HT1080 (cell line): ENCODE data around the gene MRPL58. TPM values are rescaled to one million over a fixed set of nuclear protein-coding genes. Genes with fewer than 3 reads are reported as not detected.

ENCODE experiments used
- small RNA-seq: library from RNA; depleted of rRNA; stranded (forward); fragments of <200 nt; gene quantifications from one replicate; pipeline ENCODE3, GENCODE V24; 2014
- total RNA-seq: library from RNA; depleted of rRNA; stranded (reverse); fragments of >200 nt; shearing (Covaris generic); gene quantifications from 2 replicates; pipeline ENCODE4 v1.2.3, GENCODE V29; 2014; rRNA removed

MRPL58 gene
- total RNA-seq, 1 experiment from 2014 or later = 114 TPM

Small RNA genes lying within 50 kb of the gene (small RNA-seq; reads per million reads assigned to genes)
- gene AC111186.1 (not detected), gene RN7SL573P (not detected), gene RNU6-362P (not detected)

Other genes with a start within 250 kb of the MRPL58 start
- 21.9 and 32.6 TPM in 2 replicates for gene NAT9, start 236.3 kb upstream of the MRPL58 start, total RNA-seq
- gene GRIN2C, start 152.8 kb upstream of the MRPL58 start, total RNA-seq = 0.07 and 0.10 TPM in 2 replicates
- 46.9 and 48.7 TPM in 2 replicates for gene FDXR, start 139.7 kb upstream of the MRPL58 start, total RNA-seq
- not detected in 2 replicates for gene FADS6, start 119.0 kb upstream of the MRPL58 start, total RNA-seq
- gene USH1G, start 89.4 kb upstream of the MRPL58 start, total RNA-seq = not detected in 2 replicates
- gene OTOP2, start 88.4 kb upstream of the MRPL58 start, total RNA-seq = not detected in 2 replicates
- gene OTOP3, start 76.8 kb upstream of the MRPL58 start, total RNA-seq = not detected in 2 replicates
- gene HID1, start 39.9 kb upstream of the MRPL58 start, total RNA-seq = 0.13 and 1.8 TPM in 2 replicates
- gene CDR2L, start 25.0 kb upstream of the MRPL58 start, total RNA-seq = 3.6 and 3.8 TPM in 2 replicates
- gene ATP5PD, start 34.3 kb downstream of the MRPL58 start, total RNA-seq = 259 and 270 TPM in 2 replicates
- 17.2 and 18.6 TPM in 2 replicates for gene KCTD2, start 34.6 kb downstream of the MRPL58 start, total RNA-seq
- not detected in 2 replicates for gene SLC16A5, start 75.3 kb downstream of the MRPL58 start, total RNA-seq
- gene ARMC7, start 97.3 kb downstream of the MRPL58 start, total RNA-seq = 8.0 and 8.2 TPM in 2 replicates
- 150 and 161 TPM in 2 replicates for gene NT5C, start 119.1 kb downstream of the MRPL58 start, total RNA-seq
- 260 and 308 TPM in 2 replicates for gene JPT1, start 141.8 kb downstream of the MRPL58 start, total RNA-seq
- 314 and 319 TPM in 2 replicates for gene SUMO2, start 170.3 kb downstream of the MRPL58 start, total RNA-seq
- 45.1 and 45.6 TPM in 2 replicates for gene NUP85, start 193.0 kb downstream of the MRPL58 start, total RNA-seq
- 14.9 and 15.4 TPM in 2 replicates for gene GGA3, start 248.9 kb downstream of the MRPL58 start, total RNA-seq
- 123 and 139 TPM in 2 replicates for gene MRPS7, start 249.2 kb downstream of the MRPL58 start, total RNA-seq